Suprapubic skin (tissue), 3 donors: Measurements from ENCODE around the gene JDP2.

ENCODE experiments used
- EP300 ChIP-seq: sonication (generic); formaldehyde crosslinking; IDR thresholded peaks from one replicate; pipeline ENCODE4 v1.6.1; 2017; ENCODE audit warnings: antibody characterized with exemption
- POLR2A ChIP-seq, 2 donors: fragments of 450-650 bp; IDR thresholded peaks; one replicate each; pipeline ENCODE4 v1.6.1; 2017; ENCODE audit warnings: antibody characterized with exemption in 2 of 2, mild to moderate bottlenecking in 2 of 2, moderate library complexity in 2 of 2
- TF ChIP-seq, protein P1 (sequence below), 2 donors: fragments of 200-600 bp in 1 of 2; fragments of 450-650 bp in 1 of 2; sonication (generic) in 1 of 2; IDR thresholded peaks; one replicate each; pipeline ENCODE4 v1.5.1; 2016 to 2019; ENCODE audit warnings: antibody characterized with exemption in 2 of 2, mild to moderate bottlenecking in 1 of 2, moderate library complexity in 1 of 2

DNA sequence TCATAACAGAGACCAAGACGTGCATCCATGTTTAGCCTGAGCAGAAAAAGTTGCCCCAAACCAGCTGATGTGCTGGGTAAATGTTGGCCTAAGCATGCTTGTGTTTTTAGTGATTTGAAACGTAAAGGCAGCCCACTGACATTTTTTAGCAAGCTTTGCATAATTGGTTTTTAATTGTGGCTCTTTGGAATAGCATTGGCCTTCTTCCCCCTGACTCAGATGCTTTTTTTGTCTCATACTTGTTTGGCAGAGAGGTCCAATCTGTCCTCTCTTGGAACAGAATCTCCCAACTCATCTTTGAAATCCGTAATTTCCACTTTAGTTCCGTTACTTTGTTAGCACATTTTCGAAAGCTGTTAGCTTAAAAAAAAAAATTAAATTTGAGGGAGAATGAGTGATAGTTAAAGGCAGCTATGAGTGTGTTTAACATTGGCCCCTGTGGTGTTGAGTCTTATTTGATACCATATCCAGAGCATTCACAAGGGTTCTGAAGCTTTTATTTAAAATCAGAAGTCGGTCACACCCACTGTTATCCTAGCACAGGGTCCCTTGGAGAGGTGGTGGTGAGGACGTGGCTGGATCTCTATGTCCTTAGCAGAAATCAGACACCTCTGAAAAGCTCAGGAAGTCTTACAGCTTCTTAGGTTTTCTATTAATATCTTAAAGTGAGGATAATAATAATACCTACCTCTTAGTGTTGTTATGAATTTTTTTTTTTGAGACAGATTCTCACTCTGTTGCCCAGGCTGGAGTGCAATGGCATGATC is 15.6 kb downstream of the JDP2 start:
- TF ChIP-seq, protein P1, sequence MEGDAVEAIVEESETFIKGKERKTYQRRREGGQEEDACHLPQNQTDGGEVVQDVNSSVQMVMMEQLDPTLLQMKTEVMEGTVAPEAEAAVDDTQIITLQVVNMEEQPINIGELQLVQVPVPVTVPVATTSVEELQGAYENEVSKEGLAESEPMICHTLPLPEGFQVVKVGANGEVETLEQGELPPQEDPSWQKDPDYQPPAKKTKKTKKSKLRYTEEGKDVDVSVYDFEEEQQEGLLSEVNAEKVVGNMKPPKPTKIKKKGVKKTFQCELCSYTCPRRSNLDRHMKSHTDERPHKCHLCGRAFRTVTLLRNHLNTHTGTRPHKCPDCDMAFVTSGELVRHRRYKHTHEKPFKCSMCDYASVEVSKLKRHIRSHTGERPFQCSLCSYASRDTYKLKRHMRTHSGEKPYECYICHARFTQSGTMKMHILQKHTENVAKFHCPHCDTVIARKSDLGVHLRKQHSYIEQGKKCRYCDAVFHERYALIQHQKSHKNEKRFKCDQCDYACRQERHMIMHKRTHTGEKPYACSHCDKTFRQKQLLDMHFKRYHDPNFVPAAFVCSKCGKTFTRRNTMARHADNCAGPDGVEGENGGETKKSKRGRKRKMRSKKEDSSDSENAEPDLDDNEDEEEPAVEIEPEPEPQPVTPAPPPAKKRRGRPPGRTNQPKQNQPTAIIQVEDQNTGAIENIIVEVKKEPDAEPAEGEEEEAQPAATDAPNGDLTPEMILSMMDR (IDR thresholded peaks at IDR 0.05): no peak
- TF ChIP-seq POLR2A (IDR thresholded peaks at IDR 0.05) (no peak), EP300 (no peak)
